HEK293 (cell line): ENCODE results near the gene PAX2.
A peak's percentile ranks its signal among the peaks of the same experiment; 100 is the strongest.

Experiments used
- CTCF ChIA-PET: fragments of 350-600 bp; formaldehyde crosslinking; extraction: SDS; loops from one replicate; lab custom pipeline; 2021; ENCODE audit warnings: antibody characterized with exemption; lab: Yijun Ruan, JAX
- POLR2A ChIA-PET: fragments of 300-600 bp; formaldehyde crosslinking; extraction: SDS; loops from one replicate; lab custom pipeline; 2020; ENCODE audit warnings: antibody characterized with exemption, inconsistent platforms; lab: Yijun Ruan, JAX
- H3K27ac ChIP-seq: fragments of 200-500 bp; sonication (Bioruptor generic); 2 replicates; pipeline ENCODE4 v1.5.1; 2014; ENCODE audit warnings: low read depth, low read length, control low read depth, inconsistent platforms; ENCODE audit errors: extremely low read depth
- H3K36me3 ChIP-seq, 2 experiments: fragments of 200-500 bp in 1 of 2; sonication (Bioruptor generic) in 1 of 2; 1 replicate in 1 of 2; 2 replicates in 1 of 2; pipeline ENCODE4 v1.5.1; 2014 to 2017; ENCODE audit warnings: inconsistent platforms in 2 of 2, low read length in 2 of 2; ENCODE audit not compliant: control insufficient read depth in 2 of 2, insufficient read depth in 1 of 2
- H3K4me1 ChIP-seq: fragments of 200-500 bp; sonication (Bioruptor generic); 2 replicates; pipeline ENCODE4 v1.5.1; 2014; ENCODE audit warnings: mild to moderate bottlenecking, low read length, inconsistent platforms; ENCODE audit not compliant: control insufficient read depth, insufficient read depth
- H3K4me3 ChIP-seq: 2 replicates; pipeline ENCODE4 v1.5.1; 2011; ENCODE audit warnings: low read depth, mild to moderate bottlenecking, control low read depth, low read length, moderate library complexity
- H3K9me3 ChIP-seq: fragments of 200-500 bp; sonication (Bioruptor generic); 2 replicates; pipeline ENCODE4 v1.5.1; 2014; ENCODE audit warnings: low read depth, low read length, inconsistent platforms; ENCODE audit not compliant: control insufficient read depth, insufficient read depth
- GFI1B ChIP-seq: fragments of 450-650 bp; formaldehyde crosslinking; IDR thresholded peaks from 2 replicates; pipeline ENCODE4 v1.5.1; 2016; ENCODE audit warnings: missing biosample characterization, missing genetic modification characterization
- HOXA7 ChIP-seq: sonication (generic); formaldehyde crosslinking; IDR thresholded peaks from 2 replicates; pipeline ENCODE4 v1.8.1; 2022; ENCODE audit warnings: missing genetic modification reagents, borderline replicate concordance
- HOXC10 ChIP-seq: sonication (generic); formaldehyde crosslinking; IDR thresholded peaks from 2 replicates; pipeline ENCODE4 v1.8.1; 2023; ENCODE audit warnings: mild to moderate bottlenecking, missing genetic modification reagents
- KLF16 ChIP-seq: fragments of 450-650 bp; formaldehyde crosslinking; IDR thresholded peaks from 2 replicates; pipeline ENCODE4 v1.5.1; 2017; ENCODE audit warnings: missing biosample characterization, missing genetic modification characterization
- KLF9 ChIP-seq: fragments of 450-650 bp; formaldehyde crosslinking; IDR thresholded peaks from 2 replicates; pipeline ENCODE4 v1.5.1; 2016; ENCODE audit warnings: missing biosample characterization, missing genetic modification characterization, low read depth
- REPIN1 ChIP-seq: fragments of 450-650 bp; formaldehyde crosslinking; IDR thresholded peaks from 2 replicates; pipeline ENCODE4 v1.5.1; 2017; ENCODE audit warnings: missing biosample characterization, missing genetic modification characterization, low read depth
- SCRT1 ChIP-seq: fragments of 450-650 bp; formaldehyde crosslinking; IDR thresholded peaks from 2 replicates; pipeline ENCODE4 v1.5.1; 2016; ENCODE audit warnings: missing biosample characterization, missing genetic modification characterization, borderline replicate concordance
- TRIM28 ChIP-seq: IDR thresholded peaks from 2 replicates; pipeline ENCODE4 v1.6.1; 2011; ENCODE audit warnings: low read length, control low read depth, borderline replicate concordance
- YY2 ChIP-seq: fragments of 450-650 bp; formaldehyde crosslinking; IDR thresholded peaks from 2 replicates; pipeline ENCODE4 v1.5.1; 2016; ENCODE audit warnings: missing biosample characterization, missing genetic modification characterization
- ZNF155 ChIP-seq: fragments of 450-650 bp; formaldehyde crosslinking; IDR thresholded peaks from 2 replicates; pipeline ENCODE4 v1.5.1; 2016; ENCODE audit warnings: missing biosample characterization, missing genetic modification characterization
- ZNF175 ChIP-seq: fragments of 450-650 bp; formaldehyde crosslinking; IDR thresholded peaks from 2 replicates; pipeline ENCODE4 v1.5.1; 2016; ENCODE audit warnings: missing biosample characterization, missing genetic modification characterization
- ZNF2 ChIP-seq: fragments of 450-650 bp; formaldehyde crosslinking; IDR thresholded peaks from 2 replicates; pipeline ENCODE4 v1.5.1; 2016; ENCODE audit warnings: missing biosample characterization, missing genetic modification characterization
- ZNF211 ChIP-seq: fragments of 450-650 bp; formaldehyde crosslinking; IDR thresholded peaks from 2 replicates; pipeline ENCODE4 v1.5.1; 2016; ENCODE audit warnings: low read depth, missing biosample characterization, missing genetic modification characterization
- ZNF221 ChIP-seq: fragments of 450-650 bp; formaldehyde crosslinking; IDR thresholded peaks from 2 replicates; pipeline ENCODE4 v1.5.1; 2017; ENCODE audit warnings: missing biosample characterization, missing genetic modification characterization, borderline replicate concordance
- ZNF248 ChIP-seq: fragments of 450-650 bp; formaldehyde crosslinking; IDR thresholded peaks from 2 replicates; pipeline ENCODE4 v1.5.1; 2017; ENCODE audit warnings: missing biosample characterization, missing genetic modification characterization
- ZNF394 ChIP-seq: fragments of 450-650 bp; formaldehyde crosslinking; IDR thresholded peaks from 2 replicates; pipeline ENCODE4 v1.5.1; 2016; ENCODE audit warnings: missing biosample characterization, missing genetic modification characterization, mild to moderate bottlenecking, moderate library complexity, borderline replicate concordance
- ZNF473 ChIP-seq: fragments of 450-650 bp; formaldehyde crosslinking; IDR thresholded peaks from 2 replicates; pipeline ENCODE4 v1.5.1; 2017; ENCODE audit warnings: missing biosample characterization, missing genetic modification characterization
- ZNF544 ChIP-seq: fragments of 450-650 bp; formaldehyde crosslinking; IDR thresholded peaks from 2 replicates; pipeline ENCODE4 v1.5.0; 2017; ENCODE audit warnings: missing biosample characterization, missing genetic modification characterization
- ZNF549 ChIP-seq: fragments of 450-650 bp; IDR thresholded peaks from 2 replicates; pipeline ENCODE4 v1.5.1; 2018; ENCODE audit warnings: missing biosample characterization, missing genetic modification characterization, mild to moderate bottlenecking, inconsistent platforms, moderate library complexity
- ZNF596 ChIP-seq: fragments of 450-650 bp; IDR thresholded peaks from 2 replicates; pipeline ENCODE4 v1.5.0; 2018; ENCODE audit warnings: missing biosample characterization, mild to moderate bottlenecking, missing genetic modification characterization, moderate library complexity
- ZNF664 ChIP-seq: fragments of 450-650 bp; formaldehyde crosslinking; IDR thresholded peaks from 2 replicates; pipeline ENCODE4 v1.5.1; 2016; ENCODE audit warnings: missing biosample characterization, missing genetic modification characterization
- ZNF692 ChIP-seq: fragments of 450-650 bp; formaldehyde crosslinking; IDR thresholded peaks from 2 replicates; pipeline ENCODE4 v1.5.1; 2016; ENCODE audit warnings: missing biosample characterization, missing genetic modification characterization
- ZNF777 ChIP-seq: fragments of 450-650 bp; formaldehyde crosslinking; IDR thresholded peaks from 2 replicates; pipeline ENCODE4 v1.5.1; 2017; ENCODE audit warnings: missing biosample characterization, missing genetic modification characterization, borderline replicate concordance
- ZNF791 ChIP-seq: fragments of 450-650 bp; formaldehyde crosslinking; IDR thresholded peaks from 2 replicates; pipeline ENCODE4 v1.5.1; 2016; ENCODE audit warnings: missing biosample characterization, missing genetic modification characterization
- TF ChIP-seq, protein P1 (sequence below): fragments of 450-650 bp; formaldehyde crosslinking; IDR thresholded peaks from 2 replicates; pipeline ENCODE4 v1.5.1; 2016; ENCODE audit warnings: missing biosample characterization, missing genetic modification characterization, borderline replicate concordance
- TF ChIP-seq, protein P2 (sequence below): fragments of 450-650 bp; formaldehyde crosslinking; IDR thresholded peaks from 2 replicates; pipeline ENCODE4 v1.5.1; 2016; ENCODE audit warnings: missing biosample characterization, missing genetic modification characterization
- TF ChIP-seq, protein P3 (sequence below): fragments of 450-650 bp; formaldehyde crosslinking; IDR thresholded peaks from 2 replicates; pipeline ENCODE4 v1.5.1; 2016; ENCODE audit warnings: missing biosample characterization, missing genetic modification characterization

The PAX2 gene

GRCh38 chr10:100743626-100744135 lies 1.7 kb upstream of the PAX2 start (continued):
- peak; percentile 11; the same call in 1 of the 2 replicates for TF ChIP-seq ZNF394 (tag by site-specific recombination)
- TF ChIP-seq ZNF692 (tag by site-specific recombination) = 0 out of 2 replicates have a peak, but pooled peaks have one; percentile 22
- TF ChIP-seq, protein P1, sequence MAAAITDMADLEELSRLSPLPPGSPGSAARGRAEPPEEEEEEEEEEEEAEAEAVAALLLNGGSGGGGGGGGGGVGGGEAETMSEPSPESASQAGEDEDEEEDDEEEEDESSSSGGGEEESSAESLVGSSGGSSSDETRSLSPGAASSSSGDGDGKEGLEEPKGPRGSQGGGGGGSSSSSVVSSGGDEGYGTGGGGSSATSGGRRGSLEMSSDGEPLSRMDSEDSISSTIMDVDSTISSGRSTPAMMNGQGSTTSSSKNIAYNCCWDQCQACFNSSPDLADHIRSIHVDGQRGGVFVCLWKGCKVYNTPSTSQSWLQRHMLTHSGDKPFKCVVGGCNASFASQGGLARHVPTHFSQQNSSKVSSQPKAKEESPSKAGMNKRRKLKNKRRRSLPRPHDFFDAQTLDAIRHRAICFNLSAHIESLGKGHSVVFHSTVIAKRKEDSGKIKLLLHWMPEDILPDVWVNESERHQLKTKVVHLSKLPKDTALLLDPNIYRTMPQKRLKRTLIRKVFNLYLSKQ (tag by site-specific recombination) = no peak
- no peak for TF ChIP-seq ZNF175
- TF ChIP-seq ZNF211 (tag by site-specific recombination) = no peak
- TF ChIP-seq, protein P2, sequence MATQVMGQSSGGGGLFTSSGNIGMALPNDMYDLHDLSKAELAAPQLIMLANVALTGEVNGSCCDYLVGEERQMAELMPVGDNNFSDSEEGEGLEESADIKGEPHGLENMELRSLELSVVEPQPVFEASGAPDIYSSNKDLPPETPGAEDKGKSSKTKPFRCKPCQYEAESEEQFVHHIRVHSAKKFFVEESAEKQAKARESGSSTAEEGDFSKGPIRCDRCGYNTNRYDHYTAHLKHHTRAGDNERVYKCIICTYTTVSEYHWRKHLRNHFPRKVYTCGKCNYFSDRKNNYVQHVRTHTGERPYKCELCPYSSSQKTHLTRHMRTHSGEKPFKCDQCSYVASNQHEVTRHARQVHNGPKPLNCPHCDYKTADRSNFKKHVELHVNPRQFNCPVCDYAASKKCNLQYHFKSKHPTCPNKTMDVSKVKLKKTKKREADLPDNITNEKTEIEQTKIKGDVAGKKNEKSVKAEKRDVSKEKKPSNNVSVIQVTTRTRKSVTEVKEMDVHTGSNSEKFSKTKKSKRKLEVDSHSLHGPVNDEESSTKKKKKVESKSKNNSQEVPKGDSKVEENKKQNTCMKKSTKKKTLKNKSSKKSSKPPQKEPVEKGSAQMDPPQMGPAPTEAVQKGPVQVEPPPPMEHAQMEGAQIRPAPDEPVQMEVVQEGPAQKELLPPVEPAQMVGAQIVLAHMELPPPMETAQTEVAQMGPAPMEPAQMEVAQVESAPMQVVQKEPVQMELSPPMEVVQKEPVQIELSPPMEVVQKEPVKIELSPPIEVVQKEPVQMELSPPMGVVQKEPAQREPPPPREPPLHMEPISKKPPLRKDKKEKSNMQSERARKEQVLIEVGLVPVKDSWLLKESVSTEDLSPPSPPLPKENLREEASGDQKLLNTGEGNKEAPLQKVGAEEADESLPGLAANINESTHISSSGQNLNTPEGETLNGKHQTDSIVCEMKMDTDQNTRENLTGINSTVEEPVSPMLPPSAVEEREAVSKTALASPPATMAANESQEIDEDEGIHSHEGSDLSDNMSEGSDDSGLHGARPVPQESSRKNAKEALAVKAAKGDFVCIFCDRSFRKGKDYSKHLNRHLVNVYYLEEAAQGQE (tag by site-specific recombination) = no peak
- TF ChIP-seq ZNF791 = no peak

GRCh38 chr10:100744136-100744986 lies 1.0 kb upstream of the PAX2 start:
- POLR2A ChIA-PET = interaction anchor here (0.7 to 1.8 kb wide), 5 partner anchors 88 to 209 kb away, joined by 3 to 7 read pairs (median 5); partner anchors contain the start of gene HIF1AN
- Histone ChIP-seq H3K4me3 (peak overlapping the region; percentile 40), H3K9me3 (no peaks in the 10 kb centered on the region), H3K27ac (peak overlapping the region; percentile 67; the same call in 1 of the 2 replicates), H3K4me1 (peaks cover 2% of the 10 kb centered on the region; the same call in 1 of the 2 replicates), H3K36me3 (no peaks in the 10 kb centered on the region)
- CTCF ChIA-PET = interaction anchor here (0.6 to 4.2 kb wide), 55 partner anchors 7 to 1865 kb away, joined by 3 to 144 read pairs (median 6); partner anchors contain the start of gene HIF1AN
- TF ChIP-seq ZNF777 (tag by site-specific recombination) (peak; percentile 82), ZNF473 (tag by site-specific recombination) (no peak), ZNF155 (tag by site-specific recombination) (no peak), ZNF664 (tag by site-specific recombination) (no peak), TRIM28 (no peak), ZNF2 (no peak; the same call in 1 of the 2 replicates), ZNF596 (tag by site-specific recombination) (peak; percentile 58; the same call in 1 of the 2 replicates), GFI1B (tag by site-specific recombination) (no peak), YY2 (tag by site-specific recombination) (no peak), REPIN1 (tag by site-specific recombination) (no peak), ZNF221 (tag by site-specific recombination) (no peak), KLF9 (tag by site-specific recombination) (no peak), ZNF549 (tag by site-specific recombination) (no peak), ZNF544 (tag by site-specific recombination) (no peak), ZNF248 (no peak), SCRT1 (no peak), HOXA7 (CRISPR knock-in tag) (no peak), HOXC10 (CRISPR knock-in tag) (no peak), KLF16 (tag by site-specific recombination) (peak; percentile 25; the same call in 1 of the 2 replicates)
- TF ChIP-seq, protein P3, sequence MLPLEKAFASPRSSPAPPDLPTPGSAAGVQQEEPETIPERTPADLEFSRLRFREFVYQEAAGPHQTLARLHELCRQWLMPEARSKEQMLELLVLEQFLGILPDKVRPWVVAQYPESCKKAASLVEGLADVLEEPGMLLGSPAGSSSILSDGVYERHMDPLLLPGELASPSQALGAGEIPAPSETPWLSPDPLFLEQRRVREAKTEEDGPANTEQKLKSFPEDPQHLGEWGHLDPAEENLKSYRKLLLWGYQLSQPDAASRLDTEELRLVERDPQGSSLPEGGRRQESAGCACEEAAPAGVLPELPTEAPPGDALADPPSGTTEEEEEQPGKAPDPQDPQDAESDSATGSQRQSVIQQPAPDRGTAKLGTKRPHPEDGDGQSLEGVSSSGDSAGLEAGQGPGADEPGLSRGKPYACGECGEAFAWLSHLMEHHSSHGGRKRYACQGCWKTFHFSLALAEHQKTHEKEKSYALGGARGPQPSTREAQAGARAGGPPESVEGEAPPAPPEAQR (tag by site-specific recombination) = no peak
